HL-60/S4 treated with phorbol 12-myristate 13-acetate at 8.2 ng/mL for 4 days and 3 days (cell line): Measurements from ENCODE around the gene GSS.

Experiments used
- in situ Hi-C: fragments of 300-500 bp; cut with MboI; formaldehyde crosslinking; loops from 2 replicates; pipeline ENCODE4 v1.15.0; 2022; ENCODE audit warnings: low sequenced_read_pairs

The GSS gene

GRCh38 chr20:34947336-34947735 lies 8.3 kb downstream of the GSS start:
- in situ Hi-C loops, result no loop called here

GRCh38 chr20:34946661-34947060 lies 8.9 kb downstream of the GSS start:
- in situ Hi-C loops, result no loop called here

- in situ Hi-C loops, result no loop called here
Observed at GRCh38 chr20:34945315-34946077, 10.1 kb downstream of the GSS start.

DNA sequence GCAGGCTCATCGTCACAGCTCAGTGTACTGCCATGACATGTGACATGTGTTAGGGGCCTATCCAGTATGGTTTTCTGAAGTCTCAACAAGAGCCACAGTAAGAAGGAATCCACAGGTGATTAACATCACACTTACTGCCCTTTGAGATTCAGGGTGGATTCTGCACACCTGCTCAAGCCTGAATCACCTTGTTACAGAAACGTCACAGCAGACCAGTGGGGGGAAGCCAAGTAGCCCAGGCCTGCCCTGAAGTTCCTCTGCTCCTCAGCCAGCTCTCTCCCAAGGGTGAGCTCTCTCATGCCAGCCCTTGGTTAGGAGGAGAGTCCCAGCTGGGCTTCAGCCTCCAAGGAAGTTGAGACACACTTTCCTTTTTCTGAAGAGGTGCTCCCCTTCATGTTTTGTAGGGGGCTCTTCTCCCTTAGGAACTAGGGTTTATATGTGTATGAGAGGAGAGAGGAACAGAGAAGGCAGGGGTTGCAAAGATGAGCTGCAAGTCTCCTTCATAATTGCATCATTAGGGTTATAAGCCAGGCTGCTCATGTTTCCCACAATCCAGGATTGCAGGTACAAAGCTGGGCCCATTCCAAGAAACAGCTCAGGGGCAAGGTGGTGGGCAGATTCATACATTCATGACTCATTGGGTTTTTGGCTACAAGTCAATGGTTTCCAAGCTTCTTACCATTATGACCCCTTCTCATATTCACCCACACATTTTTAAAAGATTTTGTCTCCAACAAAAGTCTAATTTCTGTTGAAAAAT lies 11.6 kb downstream of the GSS start:
- in situ Hi-C loops, result no loop called here

DNA sequence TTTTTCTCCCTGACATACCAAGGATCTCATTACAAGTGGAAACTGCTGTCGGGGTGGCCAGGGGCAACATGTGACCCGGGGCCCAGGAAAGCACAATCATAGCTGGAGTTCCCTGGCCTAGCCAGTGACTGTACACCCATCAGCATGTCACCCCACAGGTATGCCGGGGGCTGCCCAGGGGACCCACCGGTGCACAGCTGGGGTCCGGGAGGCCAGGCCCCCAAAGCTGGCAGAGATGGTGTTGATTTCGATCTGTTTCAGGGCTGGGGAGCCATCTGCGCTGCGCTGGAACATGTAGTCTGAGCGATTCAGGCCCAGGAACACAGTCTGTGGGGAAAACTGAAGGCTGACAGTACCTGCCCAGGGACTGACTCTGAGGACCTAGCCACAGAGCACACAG lies 13.3 kb downstream of the GSS start:
- in situ Hi-C loops, result no loop called here

GRCh38 chr20:34941226-34941625 lies 14.4 kb downstream of the GSS start:
- in situ Hi-C loops, result no loop called here

GRCh38 chr20:34940081-34940481 lies 15.5 kb downstream of the GSS start:
- in situ Hi-C loops, result no loop called here

DNA sequence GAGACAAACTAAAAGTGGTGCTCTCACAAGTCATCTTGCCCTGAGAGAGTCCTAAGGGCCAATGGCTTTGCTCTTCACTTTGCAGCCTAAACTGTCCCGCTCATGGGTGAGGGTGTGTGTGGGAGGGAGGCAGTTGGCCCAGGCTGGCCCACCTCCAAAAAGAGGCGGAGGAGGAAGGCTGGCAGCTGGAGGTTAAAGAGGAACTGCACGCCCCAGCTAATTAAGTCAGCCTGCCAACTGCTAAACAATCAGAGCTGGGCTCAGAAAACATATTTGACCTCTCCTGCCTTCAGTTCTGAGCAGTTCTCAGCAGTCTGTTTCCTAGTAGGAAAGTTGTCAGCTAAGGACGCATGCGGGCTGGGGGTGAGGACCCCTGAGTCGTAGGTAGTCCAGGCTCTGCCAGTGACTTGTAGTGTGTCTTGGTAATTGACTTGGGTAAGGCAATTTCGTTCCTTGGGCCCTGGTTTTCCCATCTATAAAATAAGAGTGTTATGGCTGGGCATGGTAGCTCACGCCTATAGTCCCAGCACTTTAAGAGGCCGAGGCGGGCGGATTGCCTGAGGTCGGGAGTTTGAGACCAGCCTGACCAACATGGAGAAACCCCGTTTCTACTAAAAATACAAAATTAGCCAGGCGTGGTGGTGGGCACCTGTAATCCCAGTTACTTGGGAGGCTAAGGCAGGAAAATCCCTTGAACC lies 17.0 kb downstream of the GSS start:
- in situ Hi-C loops, result no loop called here

DNA sequence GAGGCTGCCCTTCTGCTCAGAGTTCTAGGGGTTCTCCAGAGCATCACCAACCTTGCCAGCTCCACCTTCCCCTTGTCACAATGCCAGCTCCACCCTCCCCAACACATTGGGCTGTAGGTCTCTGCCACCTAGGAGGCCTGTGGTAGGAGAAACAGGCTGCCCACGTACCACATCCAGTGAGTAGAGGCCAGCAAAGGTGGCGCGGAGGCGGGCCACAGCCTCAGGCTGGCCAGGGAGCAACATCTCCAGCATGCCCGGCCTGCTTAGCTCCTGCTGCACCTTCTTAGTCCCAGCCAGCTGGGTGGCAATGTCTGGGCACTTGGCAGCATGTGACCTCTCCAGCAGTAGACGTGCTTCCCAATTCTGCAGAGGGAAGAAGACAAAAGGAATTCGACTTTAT lies 23.8 kb downstream of the GSS start:
- in situ Hi-C loops, result no loop called here

DNA sequence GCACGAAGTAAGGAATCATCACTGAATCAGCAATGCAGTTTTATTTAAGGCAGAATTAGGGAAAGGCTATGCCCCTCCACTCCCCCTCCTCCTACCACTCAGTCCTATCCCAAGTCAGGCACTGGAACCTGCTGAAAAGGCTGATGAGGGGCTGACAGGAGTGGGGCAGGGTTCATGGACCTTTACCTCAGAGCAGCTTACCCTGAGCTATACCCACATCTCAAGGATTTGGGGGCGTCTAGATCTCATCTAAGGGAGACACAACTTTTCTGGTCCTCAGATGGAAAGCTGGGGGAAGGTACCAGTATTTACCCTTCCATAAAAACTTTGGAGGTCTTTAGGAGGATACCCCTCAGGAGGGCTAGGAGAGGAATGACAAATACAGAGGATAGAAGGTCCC lies 27.2 kb downstream of the GSS start:
- in situ Hi-C loops, result no loop called here

DNA sequence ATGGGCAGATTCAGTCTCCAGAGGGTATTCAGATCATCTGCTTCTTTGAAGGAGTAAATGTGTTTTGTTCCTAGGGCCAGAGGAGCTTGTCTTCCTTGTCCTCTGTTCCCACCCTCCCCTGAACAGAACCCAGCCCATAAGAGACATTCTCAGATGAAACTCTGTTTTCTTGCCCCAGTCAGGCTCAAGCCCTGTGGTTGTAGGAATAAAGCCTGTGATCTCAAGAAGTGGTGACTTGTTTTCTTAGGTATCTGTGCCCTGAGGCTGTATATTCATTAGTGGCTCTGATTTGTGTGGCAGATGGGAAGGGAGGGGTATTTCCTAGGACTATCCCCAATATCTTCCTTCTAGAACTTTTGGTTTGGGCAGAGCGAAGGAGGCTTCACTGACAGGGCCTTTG lies 27.9 kb downstream of the GSS start:
- in situ Hi-C loops, result no loop called here

DNA sequence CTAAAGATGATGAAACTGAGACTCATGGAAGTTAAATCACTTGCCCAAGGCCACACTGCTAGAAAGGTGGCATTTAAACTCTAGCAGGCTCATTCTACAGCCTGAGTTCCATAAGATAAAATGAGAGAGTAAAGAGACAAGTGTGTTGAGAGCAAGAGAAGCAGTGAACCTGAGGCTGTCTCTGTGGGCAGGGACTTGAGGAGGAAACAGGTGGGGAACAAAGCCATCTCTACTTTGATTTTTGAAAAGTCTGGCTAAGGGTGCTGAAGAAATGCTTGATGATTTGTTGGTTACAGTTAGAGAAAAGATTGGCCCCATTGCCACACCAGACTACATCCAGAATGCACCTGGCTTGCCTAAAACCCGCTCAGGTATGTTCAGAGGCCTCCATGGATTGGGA lies 29.0 kb downstream of the GSS start:
- in situ Hi-C loops, result no loop called here

DNA sequence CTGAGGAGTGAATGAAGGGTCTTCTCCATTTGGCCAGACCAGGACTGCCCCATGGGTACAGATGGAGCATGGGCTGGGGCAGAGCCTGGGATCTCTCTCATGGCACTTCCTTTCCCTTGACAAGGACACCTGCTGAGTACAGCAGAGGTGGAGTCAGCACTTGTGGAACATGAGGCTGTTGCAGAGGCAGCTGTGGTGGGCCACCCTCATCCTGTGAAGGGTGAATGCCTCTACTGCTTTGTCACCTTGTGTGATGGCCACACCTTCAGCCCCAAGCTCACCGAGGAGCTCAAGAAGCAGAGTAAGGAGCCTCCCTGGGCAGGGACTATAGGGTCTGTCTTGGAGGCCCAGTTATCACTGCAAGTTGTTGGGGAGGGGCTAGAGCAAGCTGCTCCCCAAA lies 29.6 kb downstream of the GSS start:
- in situ Hi-C loops, result no loop called here

GRCh38 chr20:34925341-34925740 lies 30.3 kb downstream of the GSS start:
- in situ Hi-C loops, result no loop called here

DNA sequence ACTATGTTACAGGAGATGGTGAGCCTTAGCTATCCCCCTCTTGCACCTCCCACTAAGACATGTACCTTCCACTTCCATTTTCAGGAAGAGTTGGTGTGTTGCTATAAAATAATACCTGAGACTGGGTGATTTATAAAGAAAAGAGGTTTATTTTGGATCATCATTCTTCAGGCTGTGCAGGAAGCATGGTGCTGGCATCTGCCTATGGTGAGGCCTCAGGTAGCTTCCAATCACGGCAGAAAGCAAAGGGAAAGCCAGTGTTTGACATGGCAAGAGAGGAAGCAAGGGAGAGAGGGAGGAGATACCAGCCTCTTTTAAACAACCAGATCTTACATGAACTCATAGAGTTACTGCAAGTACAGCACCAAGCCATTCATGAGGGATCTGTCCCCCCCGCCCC lies 32.2 kb downstream of the GSS start:
- in situ Hi-C loops, result no loop called here

- in situ Hi-C loops, result no loop called here
Observed at GRCh38 chr20:34922654-34923381, 32.8 kb downstream of the GSS start.

DNA sequence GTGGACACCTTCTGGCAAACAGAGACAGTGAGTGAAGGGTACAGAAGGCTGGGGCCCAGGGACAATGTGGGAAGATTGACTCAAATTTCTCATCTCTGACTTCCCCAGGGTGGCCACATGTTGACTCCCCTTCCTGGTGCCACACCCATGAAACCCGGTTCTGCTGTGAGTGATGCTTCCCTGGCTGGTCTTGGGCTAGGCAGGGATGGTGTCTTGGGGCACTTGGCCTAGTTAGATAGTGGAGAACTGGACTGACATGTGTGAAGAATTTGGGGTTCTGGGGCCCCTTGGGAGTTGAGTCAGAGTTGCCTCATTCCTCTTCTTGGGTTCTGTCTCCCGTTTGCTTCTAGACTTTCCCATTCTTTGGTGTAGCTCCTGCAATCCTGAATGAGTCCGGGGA lies 34.2 kb downstream of the GSS start:
- in situ Hi-C loops, result no loop called here

DNA sequence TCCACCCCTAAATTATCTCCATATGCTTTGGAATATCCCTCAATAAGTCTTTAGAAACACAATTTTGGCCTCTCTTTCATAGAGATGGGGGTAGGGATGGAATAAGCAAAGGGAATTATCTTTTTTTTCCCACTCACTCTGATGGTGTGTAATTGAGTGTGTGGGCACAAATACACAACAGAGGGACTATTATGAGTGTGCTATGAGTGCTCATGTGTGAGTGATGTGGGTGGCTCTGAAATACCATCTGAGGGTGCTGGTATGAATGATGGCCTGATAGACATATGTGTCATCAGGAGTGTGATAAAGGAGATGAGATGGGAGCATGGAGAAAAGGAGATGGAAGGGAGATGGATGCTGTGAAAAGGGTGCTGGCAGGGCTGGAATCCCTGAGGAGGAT lies 35.6 kb downstream of the GSS start:
- in situ Hi-C loops, result no loop called here

DNA sequence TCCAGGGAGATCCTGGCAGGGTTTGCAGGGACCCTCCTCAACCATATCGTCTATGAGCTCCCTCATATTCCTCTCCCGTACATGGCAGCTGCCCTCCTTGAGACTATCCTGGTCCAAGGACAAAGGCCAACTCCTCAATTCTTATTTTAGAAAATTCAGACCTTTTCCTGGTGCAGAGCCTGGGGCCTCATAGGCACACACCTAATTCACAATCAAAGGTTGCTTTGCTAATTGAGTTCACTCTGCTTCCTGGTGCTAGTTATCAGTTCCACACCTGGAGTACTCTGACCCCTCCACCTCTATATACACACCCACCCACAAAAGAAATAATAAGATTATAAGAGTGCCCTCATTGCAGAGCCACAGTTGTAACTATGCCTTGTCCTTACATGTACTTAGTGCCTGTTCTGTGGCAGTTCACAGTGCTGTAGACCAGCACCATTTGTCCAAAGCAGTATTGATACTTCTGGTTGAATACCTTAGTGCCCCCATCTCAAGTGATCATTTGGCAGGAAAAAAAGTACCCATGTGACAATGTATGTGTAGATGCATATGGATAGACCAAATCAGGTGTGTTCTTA lies 38.7 kb downstream of the GSS start:
- in situ Hi-C loops, result no loop called here

DNA sequence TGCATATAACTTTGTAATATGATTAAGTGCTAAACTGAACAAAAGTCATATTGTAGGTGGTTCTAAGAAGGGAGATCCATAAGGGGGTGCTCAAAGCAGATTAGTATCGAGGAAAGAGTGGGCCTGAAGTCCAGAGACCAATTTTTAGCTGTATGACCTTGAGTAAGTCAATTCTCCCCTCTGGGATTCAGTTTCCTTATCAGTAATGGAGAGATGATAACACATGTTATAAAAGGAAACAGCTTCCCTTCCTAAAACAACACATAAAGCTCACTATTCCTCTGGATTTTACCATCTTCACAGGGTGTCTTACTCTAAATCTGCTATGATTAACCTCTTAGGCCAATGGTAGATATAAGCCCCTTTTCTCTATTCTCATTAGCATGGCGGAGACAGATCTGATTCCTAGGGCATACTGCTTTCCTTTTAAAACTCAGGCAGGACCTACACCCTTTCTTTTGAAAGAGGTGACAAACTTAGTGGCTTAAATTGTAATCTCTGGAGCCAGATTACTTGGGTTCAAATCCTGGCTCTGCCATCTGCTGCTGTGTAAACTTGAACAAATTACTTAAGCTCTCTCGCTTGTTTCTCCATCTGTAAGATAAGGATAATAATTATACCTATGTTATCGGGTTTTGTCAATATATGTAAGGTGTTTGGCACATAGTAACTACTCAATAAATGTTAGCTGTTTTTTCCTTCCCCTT lies 39.7 kb downstream of the GSS start:
- in situ Hi-C loops, result no loop called here
